Measurements from ENCODE around the gene C2CD4B. TPM values are rescaled to one million over a fixed set of nuclear protein-coding genes. Genes with fewer than 3 reads are reported as not detected.

The C2CD4B gene
- total RNA-seq, 2 donors from 2014 or later = 3.9 to 5.9 TPM

GRCh38 chr15:62122249-62122648, 42.8 kb downstream of the C2CD4B start:
- no peaks in the 10 kb centered on the region for H3K9me3 ChIP-seq
- H3K36me3 ChIP-seq = no peaks in the 10 kb centered on the region
- H3K27me3 ChIP-seq = no peaks in the 10 kb centered on the region
- no peak for DNase-seq (ENCODE audit: low spot score)
- no peak for TF ChIP-seq CTCF (IDR thresholded peaks at IDR 0.05)
- no peak overlapping the region for H3K27ac ChIP-seq
- H3K4me3 ChIP-seq = no peak overlapping the region
- H3K4me1 ChIP-seq = peaks cover 0 to 16% of the 10 kb centered on the region in 2 donors

- no peaks in the 10 kb centered on the region for H3K36me3 ChIP-seq
- H3K27me3 ChIP-seq = no peaks in the 10 kb centered on the region
- H3K4me3 ChIP-seq = no peak overlapping the region
- DNase-seq (ENCODE audit: low spot score) = no peak
- no peak overlapping the region for H3K27ac ChIP-seq
- no peaks in the 10 kb centered on the region for H3K9me3 ChIP-seq
- no peak for TF ChIP-seq CTCF (IDR thresholded peaks at IDR 0.05)
- peaks cover 0 to 16% of the 10 kb centered on the region in 2 donors for H3K4me1 ChIP-seq
These were observed 43.6 kb downstream of the C2CD4B start for GRCh38 chr15:62121273-62122015.

DNA sequence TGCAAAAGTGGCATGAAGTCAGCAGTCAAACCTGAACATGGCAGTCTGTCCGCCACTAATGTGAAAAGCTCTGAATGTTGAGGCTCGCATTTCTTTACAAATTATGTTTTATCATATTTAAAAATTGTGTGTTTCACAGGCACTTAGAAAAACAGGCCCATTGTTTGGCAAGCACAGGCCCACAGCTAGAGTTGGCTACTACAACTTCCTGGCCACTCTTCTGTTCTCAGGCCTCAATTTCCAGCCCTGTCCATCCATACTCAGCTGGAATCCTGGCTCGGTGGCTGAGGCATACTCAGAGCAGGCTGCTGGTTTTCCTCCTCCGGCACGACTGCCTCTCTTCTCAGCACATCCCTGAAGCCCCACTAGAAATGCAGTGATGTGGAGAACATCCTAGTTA, 44.3 kb downstream of the C2CD4B start:
- Histone ChIP-seq H3K9me3 (no peaks in the 10 kb centered on the region), H3K36me3 (no peaks in the 10 kb centered on the region), H3K27me3 (no peaks in the 10 kb centered on the region), H3K4me3 (no peak overlapping the region), H3K27ac (no peak overlapping the region), H3K4me1 (peaks cover 0 to 16% of the 10 kb centered on the region in 2 donors)
- no peak for TF ChIP-seq CTCF (IDR thresholded peaks at IDR 0.05)
- no peak for DNase-seq (ENCODE audit: low spot score)

GRCh38 chr15:62119874-62120273, 45.2 kb downstream of the C2CD4B start:
- H3K4me3 ChIP-seq = no peak overlapping the region
- H3K36me3 ChIP-seq = no peaks in the 10 kb centered on the region
- peaks cover 0 to 16% of the 10 kb centered on the region in 2 donors for H3K4me1 ChIP-seq
- H3K27me3 ChIP-seq = no peaks in the 10 kb centered on the region
- TF ChIP-seq CTCF (IDR thresholded peaks at IDR 0.05) = no peak
- no peaks in the 10 kb centered on the region for H3K9me3 ChIP-seq
- DNase-seq (ENCODE audit: low spot score) = no peak
- peak overlapping the region; percentile 32 to 47 for H3K27ac ChIP-seq

DNA sequence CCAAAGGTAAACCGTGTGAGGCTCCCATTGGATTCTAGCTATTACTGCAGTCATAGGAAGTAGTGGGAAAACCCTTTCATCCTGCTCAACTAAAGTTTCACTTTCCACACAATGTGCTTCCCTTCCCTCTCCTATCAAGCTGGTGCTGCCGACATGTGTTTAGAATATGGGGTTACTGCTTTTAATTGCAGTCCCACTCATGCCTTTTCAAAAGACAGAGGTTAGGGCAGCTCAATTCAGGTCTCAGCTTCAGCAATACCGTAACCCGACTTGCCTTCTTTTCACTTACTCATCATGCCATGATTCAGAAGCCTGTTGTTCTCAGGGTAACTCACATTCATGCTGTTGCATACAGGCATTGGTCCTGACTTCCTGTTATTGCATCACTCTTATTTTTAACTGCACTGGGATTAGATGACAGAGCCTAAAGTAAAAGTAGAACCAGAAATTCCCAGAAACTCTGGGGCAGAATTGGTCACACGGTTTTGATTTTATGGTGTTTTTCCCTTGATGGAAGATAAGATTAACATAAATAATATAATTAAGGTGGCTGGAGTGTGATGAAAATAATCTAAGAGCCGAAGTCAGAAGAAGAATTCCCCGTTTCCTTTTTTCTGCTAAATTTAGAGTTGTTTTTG, 45.7 kb downstream of the C2CD4B start:
- no peak for TF ChIP-seq CTCF (IDR thresholded peaks at IDR 0.05)
- peak overlapping the region in 1 of 2 donors; percentile 15 for H3K4me3 ChIP-seq

More for the DNA sequence above, 45.7 kb downstream of the C2CD4B start:
- Histone ChIP-seq H3K27me3 (no peaks in the 10 kb centered on the region), H3K27ac (peak overlapping the region; percentile 32 to 47), H3K4me1 (peaks cover 0 to 14% of the 10 kb centered on the region in 2 donors), H3K9me3 (no peaks in the 10 kb centered on the region), H3K36me3 (no peaks in the 10 kb centered on the region)
- no peak for DNase-seq (ENCODE audit: low spot score)
